Lower leg skin (tissue), 4 donors: ENCODE measurements around the gene CPZ. TPM values are rescaled to one million over a fixed set of nuclear protein-coding genes. Genes with fewer than 3 reads are reported as not detected.

Experiments used
- DNase-seq, 2 donors: peaks; one replicate each; pipeline ENCODE4 v3.0.0-alpha.2; 2019; ENCODE audit warnings: low spot score in 2 of 2
- H3K4me3 ChIP-seq: fragments of 200-600 bp; sonication (generic); 2 replicates; pipeline ENCODE4 v1.5.1; 2017; ENCODE audit warnings: mild to moderate bottlenecking, low read depth; ENCODE audit not compliant: poor library complexity, severe bottlenecking
- POLR2A ChIP-seq, 2 donors: fragments of 450-650 bp; IDR thresholded peaks; one replicate each; pipeline ENCODE4 v1.6.1; 2016 to 2017; ENCODE audit warnings: antibody characterized with exemption in 2 of 2, mild to moderate bottlenecking in 1 of 2, moderate library complexity in 1 of 2
- WGBS, 2 donors: methylation state at CpG; one replicate each; pipeline ENCODE4 v1.1.5; 2018; 5-methylcytosine and 5-hydroxymethylcytosine counted together
- intact Hi-C: fragments of 100-400 bp; cut with DNase I; formaldehyde crosslinking; loops from one replicate; pipeline ENCODE4 v1.15.0; 2023; ENCODE audit warnings: low total_unique reads
- total RNA-seq, 4 donors: library from RNA; depleted of rRNA; stranded (reverse); fragments of >200 nt; gene quantifications; one replicate each; pipeline ENCODE4 v1.1.0, GENCODE V29; 2016
- TF ChIP-seq, protein P1 (sequence below), 3 donors: fragments of 450-650 bp; IDR thresholded peaks; one replicate each; pipeline ENCODE4 v1.5.1; 2016; ENCODE audit warnings: antibody characterized with exemption in 3 of 3, mild to moderate bottlenecking in 3 of 3, moderate library complexity in 2 of 3

The CPZ gene
- total RNA-seq, 4 donors from 2014 or later: 0.91 to 10.2 TPM; not detected in 2

DNA sequence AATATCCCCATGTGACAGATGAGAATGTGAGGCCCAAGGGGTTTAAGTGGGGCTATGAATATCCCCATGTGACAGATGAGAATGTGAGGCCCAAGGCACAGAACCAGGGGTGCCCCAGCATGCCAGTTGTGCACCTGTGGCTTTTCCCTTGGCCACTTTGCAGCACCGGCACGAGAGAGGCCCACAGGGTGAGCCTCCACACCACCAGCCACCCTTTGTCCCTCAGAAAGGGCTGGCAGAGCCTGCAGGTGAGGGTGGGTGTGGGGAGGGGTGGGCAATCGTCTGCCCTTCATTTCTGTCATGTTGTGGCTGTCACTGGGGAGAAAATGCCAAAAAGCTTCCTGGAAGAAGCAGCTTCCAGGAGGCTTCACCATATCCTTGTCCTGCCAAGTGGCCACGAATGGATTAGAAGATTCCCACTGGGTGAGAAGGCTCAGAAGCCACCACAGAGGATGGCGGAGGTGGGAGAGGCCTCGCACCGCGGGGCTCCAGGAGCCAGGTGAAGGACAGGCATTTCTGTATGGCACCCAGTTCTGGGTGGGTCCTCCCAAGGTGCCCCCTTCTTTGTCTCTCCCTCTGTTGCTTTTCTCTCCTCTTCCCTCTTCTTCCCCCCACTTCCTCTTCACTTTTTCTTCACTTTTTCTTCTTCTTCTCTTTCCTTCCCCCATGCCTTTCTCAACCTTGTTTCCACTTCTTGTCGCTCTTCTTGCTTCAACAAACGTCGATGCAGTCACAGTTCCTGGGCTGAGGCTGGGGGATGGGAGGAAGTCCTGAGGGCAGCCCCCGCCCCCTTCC is 12.8 kb upstream of the CPZ start:
- WGBS, 2 donors: 25 to 31% methylated on average over 12 of the region's 12 CpGs
- no peak overlapping the region for H3K4me3 ChIP-seq
- TF ChIP-seq POLR2A (IDR thresholded peaks at IDR 0.05): no peak
- intact Hi-C loops: loop anchor here (10.0 kb wide), 1 partner anchor 105 kb away; no protein-coding TSS in a partner anchor
- DNase-seq: no peak

DNA sequence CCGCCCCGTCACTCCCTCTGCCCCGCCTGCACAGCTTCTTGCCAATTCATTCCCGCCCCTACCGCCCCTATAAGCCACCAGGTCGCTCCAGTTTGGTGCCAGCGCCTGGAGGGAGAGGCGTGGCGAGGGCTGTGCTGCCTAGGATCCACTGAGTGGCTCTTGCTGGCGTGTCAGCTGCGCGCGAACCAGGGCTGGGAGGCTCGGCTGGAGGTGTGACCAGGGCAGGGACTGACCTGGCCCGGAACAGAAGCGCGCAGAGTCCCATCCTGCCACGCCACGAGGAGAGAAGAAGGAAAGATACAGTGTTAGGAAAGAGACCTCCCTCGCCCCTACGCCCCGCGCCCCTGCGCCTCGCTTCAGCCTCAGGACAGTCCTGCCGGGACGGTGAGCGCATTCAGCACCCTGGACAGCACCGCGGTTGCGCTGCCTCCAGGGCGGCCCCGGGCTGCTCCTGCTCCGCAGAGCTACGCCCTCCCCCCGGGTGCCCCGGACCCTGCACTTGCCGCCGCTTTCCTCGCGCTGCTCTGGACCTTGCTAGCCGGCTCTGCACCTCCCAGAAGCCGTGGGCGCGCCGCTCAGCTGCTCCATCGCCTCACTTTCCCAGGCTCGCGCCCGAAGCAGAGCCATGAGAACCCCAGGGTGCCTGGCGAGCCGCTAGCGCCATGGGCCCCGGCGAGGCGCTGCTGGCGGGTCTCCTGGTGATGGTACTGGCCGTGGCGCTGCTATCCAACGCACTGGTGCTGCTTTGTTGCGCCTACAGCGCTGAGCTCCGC is 12.1 kb upstream of the CPZ start, which contains the start of gene GPR78:
GPR78 (plus strand) TSS at position 72 of the 773 bp plus-strand sequence; CDS start at position 663, 591 bp downstream.
- intact Hi-C loops: loop anchor here (10.0 kb wide), 1 partner anchor 106 kb away; no protein-coding TSS in a partner anchor
- TF ChIP-seq, protein P1, sequence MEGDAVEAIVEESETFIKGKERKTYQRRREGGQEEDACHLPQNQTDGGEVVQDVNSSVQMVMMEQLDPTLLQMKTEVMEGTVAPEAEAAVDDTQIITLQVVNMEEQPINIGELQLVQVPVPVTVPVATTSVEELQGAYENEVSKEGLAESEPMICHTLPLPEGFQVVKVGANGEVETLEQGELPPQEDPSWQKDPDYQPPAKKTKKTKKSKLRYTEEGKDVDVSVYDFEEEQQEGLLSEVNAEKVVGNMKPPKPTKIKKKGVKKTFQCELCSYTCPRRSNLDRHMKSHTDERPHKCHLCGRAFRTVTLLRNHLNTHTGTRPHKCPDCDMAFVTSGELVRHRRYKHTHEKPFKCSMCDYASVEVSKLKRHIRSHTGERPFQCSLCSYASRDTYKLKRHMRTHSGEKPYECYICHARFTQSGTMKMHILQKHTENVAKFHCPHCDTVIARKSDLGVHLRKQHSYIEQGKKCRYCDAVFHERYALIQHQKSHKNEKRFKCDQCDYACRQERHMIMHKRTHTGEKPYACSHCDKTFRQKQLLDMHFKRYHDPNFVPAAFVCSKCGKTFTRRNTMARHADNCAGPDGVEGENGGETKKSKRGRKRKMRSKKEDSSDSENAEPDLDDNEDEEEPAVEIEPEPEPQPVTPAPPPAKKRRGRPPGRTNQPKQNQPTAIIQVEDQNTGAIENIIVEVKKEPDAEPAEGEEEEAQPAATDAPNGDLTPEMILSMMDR (IDR thresholded peaks at IDR 0.05): no peak
- TF ChIP-seq POLR2A (IDR thresholded peaks at IDR 0.05): no peak
- WGBS, 2 donors: 2 to 8% methylated on average over 24 to 38 of the region's 63 CpGs
- no peak within 1 kb of the TSS for H3K4me3 ChIP-seq
- DNase-seq: no peak

DNA sequence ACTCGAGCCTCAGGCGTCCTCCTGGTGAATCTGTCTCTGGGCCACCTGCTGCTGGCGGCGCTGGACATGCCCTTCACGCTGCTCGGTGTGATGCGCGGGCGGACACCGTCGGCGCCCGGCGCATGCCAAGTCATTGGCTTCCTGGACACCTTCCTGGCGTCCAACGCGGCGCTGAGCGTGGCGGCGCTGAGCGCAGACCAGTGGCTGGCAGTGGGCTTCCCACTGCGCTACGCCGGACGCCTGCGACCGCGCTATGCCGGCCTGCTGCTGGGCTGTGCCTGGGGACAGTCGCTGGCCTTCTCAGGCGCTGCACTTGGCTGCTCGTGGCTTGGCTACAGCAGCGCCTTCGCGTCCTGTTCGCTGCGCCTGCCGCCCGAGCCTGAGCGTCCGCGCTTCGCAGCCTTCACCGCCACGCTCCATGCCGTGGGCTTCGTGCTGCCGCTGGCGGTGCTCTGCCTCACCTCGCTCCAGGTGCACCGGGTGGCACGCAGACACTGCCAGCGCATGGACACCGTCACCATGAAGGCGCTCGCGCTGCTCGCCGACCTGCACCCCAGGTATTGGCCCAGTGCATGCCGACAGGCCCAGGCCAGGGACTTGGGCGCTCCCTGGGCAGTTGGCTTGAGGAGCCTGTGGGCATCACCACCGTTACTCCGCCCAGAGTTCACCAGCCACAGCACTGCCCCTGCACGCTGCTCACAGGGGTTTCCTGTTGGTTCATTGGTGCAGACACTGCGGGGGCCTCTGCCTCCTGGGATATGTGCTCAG is 11.3 kb upstream of the CPZ start:
- 68 to 76% methylated on average over 40 to 61 of the region's 66 CpGs for WGBS, 2 donors
- intact Hi-C loops: loop anchor here (10.0 kb wide), 1 partner anchor 106 kb away; no protein-coding TSS in a partner anchor
- no peak overlapping the region for H3K4me3 ChIP-seq
- DNase-seq: no peak
- TF ChIP-seq, protein P1 (IDR thresholded peaks at IDR 0.05): no peak
- no peak for TF ChIP-seq POLR2A (IDR thresholded peaks at IDR 0.05)

GRCh38 chr4:8582016-8582415 is 10.5 kb upstream of the CPZ start:
- intact Hi-C loops: loop anchor here (10.0 kb wide), 1 partner anchor 107 kb away; no protein-coding TSS in a partner anchor
- TF ChIP-seq, protein P1 (IDR thresholded peaks at IDR 0.05): no peak
- TF ChIP-seq POLR2A (IDR thresholded peaks at IDR 0.05): no peak
- DNase-seq: no peak
- H3K4me3 ChIP-seq: no peak overlapping the region
- 52 to 67% methylated on average over 2 of the region's 2 CpGs for WGBS, 2 donors

GRCh38 chr4:8582436-8582835 is 10.1 kb upstream of the CPZ start:
- intact Hi-C loops: loop anchor here (10.0 kb wide), 1 partner anchor 108 kb away; no protein-coding TSS in a partner anchor
- 88 to 95% methylated on average over 11 to 12 of the region's 12 CpGs for WGBS, 2 donors

More at GRCh38 chr4:8582436-8582835, 10.1 kb upstream of the CPZ start:
- no peak overlapping the region for H3K4me3 ChIP-seq
- DNase-seq: no peak
- TF ChIP-seq, protein P1 (IDR thresholded peaks at IDR 0.05): no peak
- TF ChIP-seq POLR2A (IDR thresholded peaks at IDR 0.05): no peak
